K562 (cell line): ENCODE data around the gene ACTR3C. TPM values are rescaled to one million over a fixed set of nuclear protein-coding genes. Genes with fewer than 3 reads are reported as not detected.
"Not testable (repeated sequence)": the region's sequence is repeated elsewhere in the genome, so short reads cannot be mapped to it uniquely, and the experiment has no call there.

ENCODE experiments used
- ATAC-seq: fragments of 200-7000 bp; cut with Tn5 transposase; 3 replicates; pipeline ENCODE4 v1.9.1; 2020; ENCODE audit warnings: moderate library complexity
- BruUV-seq: library from RNA; stranded (reverse); fragments of 400-500 nt; replicated peaks from 2 replicates; lab custom pipeline; 2021; lab: Mats Ljungman, UMichigan
- CTCF ChIA-PET: fragments of 300-600 bp; formaldehyde crosslinking; extraction: SDS; loops from one replicate; lab custom pipeline; 2021; ENCODE audit warnings: low intra/inter-chr PET ratio; lab: Yijun Ruan, JAX
- POLR2A ChIA-PET: fragments of 300-600, 350-650 bp; sonication (Branson Sonifier 250); formaldehyde crosslinking; extraction: SDS; loops from one replicate; lab custom pipeline; 2021; ENCODE audit warnings: antibody characterized with exemption, inconsistent platforms; lab: Yijun Ruan, JAX
- DNase-seq, 4 experiments: peaks; one replicate each; pipeline versions ENCODE4 v3.0.0 to v3.0.0-alpha.2; 2011 to 2018; ENCODE audit warnings: low spot score in 3 of 4, mixed read lengths in 3 of 4; ENCODE audit errors: extremely low read depth in 1 of 4
- FAIRE-seq: peaks from 2 replicates; lab custom pipeline; 2011; peaks lifted over from hg19 to GRCh38; lab: Jason Lieb, UNC
- H2AFZ ChIP-seq: 2 replicates; pipeline ENCODE4 v1.6.0; 2011; ENCODE audit warnings: low read depth, low read length, control low read depth, inconsistent platforms
- H3K27ac ChIP-seq: fragments of 200-600 bp; 3 replicates; pipeline ENCODE4 v1.8.0; 2011; ENCODE audit warnings: low read depth, mild to moderate bottlenecking, control low read depth, inconsistent platforms, low read length, moderate library complexity, mixed read lengths; ENCODE audit errors: extremely low read depth
- H3K27me3 ChIP-seq, 2 experiments: fragments of 300-600 bp in 1 of 2; 2 replicates in 1 of 2; 3 replicates in 1 of 2; pipeline versions ENCODE4 v1.6.0 to v1.8.0; 2011; ENCODE audit warnings: inconsistent platforms in 2 of 2, low read length in 2 of 2, mild to moderate bottlenecking in 1 of 2, mixed read lengths in 1 of 2, moderate library complexity in 1 of 2; ENCODE audit not compliant: control insufficient read depth in 2 of 2, insufficient read depth in 2 of 2
- H3K36me3 ChIP-seq: fragments of 300-600 bp; 3 replicates; pipeline ENCODE4 v1.8.0; 2011; ENCODE audit warnings: mild to moderate bottlenecking, low read length, inconsistent platforms; ENCODE audit not compliant: control insufficient read depth, insufficient read depth
- H3K4me1 ChIP-seq, 2 experiments: fragments of 200-600 bp in 1 of 2; replicated peaks in 1 of 2; 2 replicates in 1 of 2; 3 replicates in 1 of 2; pipeline versions ENCODE4 v1.5.1 to v1.8.0; 2011; ENCODE audit warnings: inconsistent platforms in 2 of 2, low read length in 2 of 2, mild to moderate bottlenecking in 1 of 2, mixed read lengths in 1 of 2, moderate library complexity in 1 of 2; ENCODE audit not compliant: control insufficient read depth in 2 of 2, insufficient read depth in 2 of 2
- H3K4me2 ChIP-seq: 2 replicates; pipeline ENCODE4 v1.6.1; 2011; ENCODE audit warnings: low read length, control low read depth, inconsistent platforms, mixed read lengths; ENCODE audit not compliant: insufficient read depth
- H3K4me3 ChIP-seq: fragments of 200-600 bp; sonication (generic), shearing (Covaris generic); 2 replicates; pipeline ENCODE4 v1.5.1; 2016; ENCODE audit warnings: control low read depth, inconsistent platforms
- H3K79me2 ChIP-seq: fragments of 200-600 bp; 3 replicates; pipeline ENCODE4 v1.8.0; 2011; ENCODE audit warnings: low read length, inconsistent platforms; ENCODE audit not compliant: control insufficient read depth, insufficient read depth
- H3K9ac ChIP-seq, 2 experiments: 2 replicates each; pipeline versions ENCODE4 v1.6.0 to v1.6.1; 2011; ENCODE audit warnings: low read depth in 2 of 2, low read length in 2 of 2, control low read depth in 1 of 2, inconsistent platforms in 1 of 2, mild to moderate bottlenecking in 1 of 2, mixed read lengths in 1 of 2; ENCODE audit not compliant: insufficient read depth in 1 of 2
- H3K9me1 ChIP-seq: one replicate; pipeline ENCODE4 v1.6.0; 2011; ENCODE audit warnings: inconsistent platforms, mild to moderate bottlenecking, low read length, moderate library complexity; ENCODE audit not compliant: control insufficient read depth, insufficient read depth
- H3K9me3 ChIP-seq: replicated peaks from 2 replicates; pipeline ENCODE4 v1.5.1; 2011; ENCODE audit warnings: low read depth, low read length, inconsistent platforms; ENCODE audit not compliant: control insufficient read depth, insufficient read depth
- H4K20me1 ChIP-seq: replicated peaks from 2 replicates; pipeline ENCODE4 v1.6.1; 2011; ENCODE audit warnings: low read length, inconsistent platforms, mixed read lengths; ENCODE audit not compliant: control insufficient read depth, insufficient read depth
- ZFX ChIP-seq: sonication (generic); formaldehyde crosslinking; IDR thresholded peaks from 2 replicates; pipeline ENCODE4 v1.8.0; 2022; ENCODE audit warnings: mild to moderate bottlenecking, missing genetic modification reagents, moderate library complexity
- WGBS: fragments of 100-300 bp; shearing (Covaris generic); methylation state at CpG from one replicate; pipeline ENCODE4 v1.1.6; 2016; ENCODE audit warnings: low coverage, mixed read lengths; ENCODE audit not compliant: insufficient coverage; ENCODE audit errors: missing lambda C conversion rate; 5-methylcytosine and 5-hydroxymethylcytosine counted together
- in situ Hi-C: fragments of 300-500 bp; cut with MboI; formaldehyde crosslinking; loops from 4 replicates; pipeline ENCODE4 v1.15.0; 2018; ENCODE audit warnings: inconsistent platforms, mixed read lengths
- intact Hi-C: fragments of 100-400 bp; cut with micrococcal nuclease; formaldehyde crosslinking; loops from 2 replicates; pipeline ENCODE4 v1.14.2; 2022
- polyA plus RNA-seq, 8 experiments: library from polyadenylated mRNA; depleted of rRNA in 4 of 8; stranded (reverse) in 5 of 8; unstranded in 3 of 8; fragments of >200 nt; fragmentation: Nextera tagmentation in 2 of 8; fragmentation: Illumina TruSeq in 1 of 8; extraction: Ambion mirVana in 2 of 8; extraction: Trizol in 1 of 8; gene quantifications; 2 replicates each; pipeline versions ENCODE4 v1.2.1 to v1.2.3, GENCODE V29; 2011 to 2014; ENCODE audit warnings: inconsistent platforms in 1 of 8, missing spikeins in 1 of 8
- total RNA-seq, 7 experiments: library from RNA; depleted of rRNA in 6 of 7; stranded (reverse); fragments of >200 nt in 6 of 7; fragmentation: Illumina TruSeq in 2 of 7; extraction: Trizol in 2 of 7; gene quantifications; 2 replicates each; pipeline versions ENCODE4 v1.2.1 to v1.2.3, GENCODE V29; 2011 to 2021; ENCODE audit warnings: low replicate concordance in 1 of 7

Gene ACTR3C
- total and polyA plus RNA-seq, 9 of the 15 experiments (the other 6 are each of a cell fraction or from before 2014, with no cell fraction given), result 9.0 to 35.4 (median 13.3) TPM

DNA sequence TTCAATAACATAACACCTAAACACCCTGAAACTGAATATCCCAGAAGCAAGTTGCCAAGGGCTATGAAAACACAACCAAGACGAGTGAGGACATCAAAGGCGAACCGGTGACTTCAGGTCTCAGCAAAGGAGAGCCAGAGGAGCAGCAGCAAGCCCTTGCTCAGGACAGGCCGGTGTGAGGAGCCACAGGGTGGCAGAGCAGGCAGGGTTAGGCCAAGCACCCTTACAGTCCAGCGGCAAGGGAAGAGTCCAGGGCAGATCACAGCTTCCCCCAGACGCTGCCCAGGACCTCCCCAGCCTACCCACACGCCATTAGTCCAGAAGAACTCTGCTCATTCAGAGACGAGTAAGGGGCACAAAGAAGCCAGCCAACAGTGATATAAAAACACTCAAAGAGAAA is 27.7 kb downstream of the ACTR3C start:
- H3K27me3 ChIP-seq, BruUV-seq, H3K27ac ChIP-seq, H4K20me1 ChIP-seq, CTCF ChIA-PET, H3K79me2 ChIP-seq, H3K4me3 ChIP-seq, DNase-seq, H2AFZ ChIP-seq, H3K4me2 ChIP-seq, H3K9ac ChIP-seq, intact Hi-C loops, H3K36me3 ChIP-seq, H3K9me1 ChIP-seq, H3K4me1 ChIP-seq, H3K9me3 ChIP-seq, POLR2A ChIA-PET: not testable (repeated sequence)
- ATAC-seq (peak; percentile 85), FAIRE-seq (peak; percentile 56)
- TF ChIP-seq ZFX (CRISPR knock-in tag), result 0 out of 2 replicates have a peak, but pooled peaks have one; percentile 20
- WGBS, result 50% methylated on average over 1 of the region's 8 CpGs
- in situ Hi-C loops, result loop anchor here (25.0 kb wide), 1 partner anchor 467 kb away; no protein-coding TSS in a partner anchor

DNA sequence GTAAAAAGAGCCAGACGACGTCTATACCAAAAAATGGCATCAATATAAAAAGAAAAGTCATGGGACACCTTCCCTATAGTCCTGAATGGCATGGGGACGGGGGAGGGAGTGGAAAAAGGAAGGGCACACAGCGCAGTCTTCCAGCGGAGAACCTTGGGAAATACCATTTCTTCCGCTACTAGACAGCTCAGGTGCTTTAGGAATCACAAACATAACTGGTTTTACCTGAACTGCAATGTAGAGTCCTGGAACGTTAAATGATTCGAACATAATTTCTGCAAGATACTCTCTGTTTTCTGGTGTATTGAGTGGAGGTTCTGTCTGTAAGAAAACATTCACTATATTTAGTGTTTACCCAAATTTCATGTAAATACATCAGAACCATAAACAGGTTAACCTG is 28.3 kb downstream of the ACTR3C start:
- POLR2A ChIA-PET, H3K27ac ChIP-seq, H3K9me3 ChIP-seq, H3K4me2 ChIP-seq, FAIRE-seq, H3K27me3 ChIP-seq, H4K20me1 ChIP-seq, intact Hi-C loops, ATAC-seq, BruUV-seq, H3K4me3 ChIP-seq, H3K9ac ChIP-seq, H3K4me1 ChIP-seq, H2AFZ ChIP-seq, H3K79me2 ChIP-seq, DNase-seq, H3K9me1 ChIP-seq, CTCF ChIA-PET, H3K36me3 ChIP-seq: not testable (repeated sequence)
- in situ Hi-C loops, result loop anchor here (25.0 kb wide), 1 partner anchor 467 kb away; no protein-coding TSS in a partner anchor
- WGBS, result 86% methylated on average over 8 of the region's 8 CpGs

DNA sequence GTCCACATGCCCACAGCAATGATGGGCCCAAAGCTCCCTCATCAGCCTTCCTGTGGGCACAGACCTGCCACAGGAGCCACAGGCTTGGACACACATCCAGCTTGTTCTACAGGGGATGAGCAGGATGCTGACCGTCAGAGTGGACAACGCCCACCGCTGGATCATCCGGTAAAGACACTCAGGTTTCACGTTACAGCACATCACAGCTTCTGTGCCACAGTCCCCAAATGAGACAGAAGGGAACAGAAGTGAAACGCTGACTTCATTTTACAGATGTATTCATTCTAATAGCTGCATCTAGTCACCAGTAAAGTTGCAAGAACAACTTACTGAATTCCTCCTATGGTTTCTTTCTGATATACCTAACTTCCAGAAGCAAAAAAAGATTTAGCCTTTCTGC is 33.0 kb downstream of the ACTR3C start:
- BruUV-seq, H3K36me3 ChIP-seq, FAIRE-seq, DNase-seq, H3K9me3 ChIP-seq, intact Hi-C loops, H3K4me1 ChIP-seq, H3K4me3 ChIP-seq, H3K27me3 ChIP-seq, H4K20me1 ChIP-seq, H3K79me2 ChIP-seq, POLR2A ChIA-PET, H3K9ac ChIP-seq, H3K4me2 ChIP-seq, CTCF ChIA-PET, H3K9me1 ChIP-seq, H3K27ac ChIP-seq, H2AFZ ChIP-seq: not testable (repeated sequence)
- ATAC-seq, result peak; percentile 68
- WGBS, result 28% methylated on average over 6 of the region's 6 CpGs
- in situ Hi-C loops, result loop anchor here (25.0 kb wide), 1 partner anchor 472 kb away; no protein-coding TSS in a partner anchor

DNA sequence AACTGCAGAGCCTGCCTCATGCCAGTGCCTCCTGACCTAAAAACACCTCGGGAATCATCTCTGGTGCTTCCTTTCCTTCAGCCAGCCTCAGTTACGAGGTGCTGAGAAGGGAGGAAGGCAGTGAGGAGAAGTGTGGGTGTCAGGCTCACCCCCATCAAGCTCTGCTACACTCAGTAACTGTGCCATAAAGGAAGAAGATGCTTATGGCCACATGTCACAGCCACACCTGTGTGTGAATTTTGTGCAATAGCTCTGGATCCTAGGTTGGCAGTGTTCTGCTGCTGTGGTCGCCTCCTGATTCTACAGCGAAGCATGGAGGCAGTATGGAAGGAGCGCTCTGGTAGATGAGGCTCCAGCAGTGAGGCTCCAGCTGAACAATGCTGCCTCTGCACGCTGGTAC is 34.5 kb downstream of the ACTR3C start:
- FAIRE-seq, H3K36me3 ChIP-seq, H3K4me2 ChIP-seq, H3K79me2 ChIP-seq, CTCF ChIA-PET, H3K27me3 ChIP-seq, H3K9me3 ChIP-seq, POLR2A ChIA-PET, H4K20me1 ChIP-seq, H3K4me3 ChIP-seq, H2AFZ ChIP-seq, H3K27ac ChIP-seq, ATAC-seq, H3K9ac ChIP-seq, H3K9me1 ChIP-seq, BruUV-seq, DNase-seq, H3K4me1 ChIP-seq: not testable (repeated sequence)
- in situ Hi-C loops, result loop anchor here (5.0 to 25.0 kb wide), 3 partner anchors 33 to 473 kb away; partner anchors contain the start of genes ACTR3C and LRRC61
- WGBS, result 63% methylated on average over 5 of the region's 6 CpGs
- intact Hi-C loops, result loop anchor here (5.0 kb wide), 1 partner anchor 468 kb away; no protein-coding TSS in a partner anchor
